ENCODE data around the gene TRAPPC12. TPM values are rescaled to one million over a fixed set of nuclear protein-coding genes. Genes with fewer than 3 reads are reported as not detected.
"Not testable (repeated sequence)": the region's sequence is repeated elsewhere in the genome, so short reads cannot be mapped to it uniquely, and the experiment has no call there.

The TRAPPC12 gene
- total RNA-seq, 1 donor from 2014 or later, result 91.7 TPM

- Mint-ChIP-seq H3K4me3 (no peak overlapping the region), H3K9me3 (peaks cover 9% of the 10 kb centered on the region), H3K27ac (no peak overlapping the region)
These were observed 23.4 kb upstream of the TRAPPC12 start for GRCh38 chr2:3355951-3356569.

DNA sequence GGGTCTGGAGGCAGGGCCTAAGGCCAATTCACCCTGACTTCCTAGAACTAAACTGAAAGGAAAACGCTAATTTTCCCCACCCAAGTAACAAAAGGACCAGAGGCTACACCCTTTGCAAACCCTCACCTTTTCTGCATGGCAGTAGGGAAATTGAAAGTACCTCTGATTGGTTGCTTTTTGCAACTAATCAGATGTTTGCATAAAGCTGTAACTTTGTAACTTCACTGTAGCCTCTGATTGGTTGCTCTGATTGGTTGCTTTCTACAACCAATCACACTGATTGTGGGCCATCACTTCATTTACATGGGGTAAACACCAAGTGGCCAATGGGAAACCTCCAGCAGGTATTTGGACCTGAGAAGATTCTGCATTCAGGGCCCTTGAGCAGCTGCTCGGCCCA is 22.7 kb upstream of the TRAPPC12 start:
- H3K4me1 Mint-ChIP-seq, result peaks cover 15% of the 10 kb centered on the region
- peaks cover 9% of the 10 kb centered on the region for H3K9me3 Mint-ChIP-seq
- H3K27me3 Mint-ChIP-seq, result no peaks in the 10 kb centered on the region
- no peak overlapping the region for H3K4me3 Mint-ChIP-seq
- H3K36me3 Mint-ChIP-seq (ENCODE audit: low read depth), result peaks cover 27% of the 10 kb centered on the region
- DNase-seq, result no peak
- no peak overlapping the region for H3K27ac Mint-ChIP-seq
- intact Hi-C loops (cut with micrococcal nuclease), result no loop called here

More at GRCh38 chr2:3355951-3356569, 23.4 kb upstream of the TRAPPC12 start:
- intact Hi-C loops (cut with micrococcal nuclease), result no loop called here
- no peak for DNase-seq
- H3K36me3 Mint-ChIP-seq (ENCODE audit: low read depth), result peaks cover 35% of the 10 kb centered on the region
- H3K4me1 Mint-ChIP-seq, result peaks cover 10% of the 10 kb centered on the region
- H3K27me3 Mint-ChIP-seq, result no peaks in the 10 kb centered on the region

DNA sequence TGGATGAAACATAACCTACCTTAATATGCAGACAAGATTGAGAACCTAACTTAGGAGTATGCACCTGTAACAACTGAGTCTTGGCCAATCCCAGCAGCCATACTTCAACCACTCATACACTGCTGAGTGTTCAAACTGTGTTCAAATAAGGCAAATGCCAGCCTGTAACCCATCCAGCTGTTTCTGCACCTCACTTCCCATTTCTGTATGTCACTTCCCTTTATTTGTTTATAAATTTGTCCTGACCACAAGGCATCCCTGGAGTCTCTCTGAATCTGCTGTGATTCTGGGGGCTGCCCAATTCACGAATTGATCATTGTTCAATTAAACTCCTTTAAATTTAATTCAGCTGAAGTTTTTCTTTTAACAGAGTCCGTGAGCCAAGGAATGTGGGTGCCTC is 22.0 kb upstream of the TRAPPC12 start:
- H3K9me3 Mint-ChIP-seq; intact Hi-C loops (cut with micrococcal nuclease); H3K27me3 Mint-ChIP-seq; DNase-seq; H3K27ac Mint-ChIP-seq; H3K4me3 Mint-ChIP-seq: not testable (repeated sequence)
- H3K36me3 Mint-ChIP-seq (ENCODE audit: low read depth), result peaks cover 23% of the 10 kb centered on the region
- peaks cover 19% of the 10 kb centered on the region for H3K4me1 Mint-ChIP-seq

GRCh38 chr2:3357926-3358325 is 21.6 kb upstream of the TRAPPC12 start:
- Mint-ChIP-seq H3K9me3 (peaks cover 5% of the 10 kb centered on the region), H3K36me3 (ENCODE audit: low read depth) (peaks cover 19% of the 10 kb centered on the region), H3K27ac (no peak overlapping the region), H3K4me3 (no peak overlapping the region), H3K4me1 (peaks cover 23% of the 10 kb centered on the region), H3K27me3 (no peaks in the 10 kb centered on the region)
- intact Hi-C loops (cut with micrococcal nuclease), result no loop called here
- DNase-seq, result no peak

- Mint-ChIP-seq H3K4me1 (peaks cover 26% of the 10 kb centered on the region), H3K9me3 (no peaks in the 10 kb centered on the region)
These were observed 17.7 kb upstream of the TRAPPC12 start for GRCh38 chr2:3361518-3362389.

DNA sequence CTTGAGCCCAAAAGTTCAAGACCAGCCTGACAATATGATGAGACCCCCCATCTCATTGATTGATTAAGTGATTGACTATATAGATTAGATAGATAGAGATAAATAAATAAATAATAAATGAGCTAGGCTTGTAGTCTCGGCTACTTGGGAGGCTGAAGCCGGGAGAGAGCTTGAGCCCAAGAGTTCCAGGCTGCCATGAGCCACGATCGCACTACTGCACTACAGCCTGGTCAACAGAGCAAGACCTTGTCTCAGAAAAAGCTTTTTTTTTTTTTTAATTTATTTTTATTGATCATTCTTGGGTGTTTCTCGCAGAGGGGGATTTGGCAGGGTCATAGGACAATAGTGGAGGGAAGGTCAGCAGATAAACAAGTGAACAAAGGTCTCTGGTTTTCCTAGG is 14.3 kb upstream of the TRAPPC12 start:
- Mint-ChIP-seq H3K27ac (no peak overlapping the region), H3K4me3 (no peak overlapping the region), H3K36me3 (ENCODE audit: low read depth) (peaks cover 9% of the 10 kb centered on the region), H3K27me3 (no peaks in the 10 kb centered on the region), H3K4me1 (peaks cover 23% of the 10 kb centered on the region), H3K9me3 (no peaks in the 10 kb centered on the region)
- intact Hi-C loops (cut with micrococcal nuclease), result no loop called here
- no peak for DNase-seq

More at GRCh38 chr2:3361518-3362389, 17.7 kb upstream of the TRAPPC12 start:
- Mint-ChIP-seq H3K27me3 (no peaks in the 10 kb centered on the region), H3K4me3 (no peak overlapping the region), H3K27ac (peak overlapping the region; percentile 17), H3K36me3 (ENCODE audit: low read depth) (no peaks in the 10 kb centered on the region)
- DNase-seq, result no peak
- intact Hi-C loops (cut with micrococcal nuclease), result no loop called here

GRCh38 chr2:3368261-3368722 is 11.2 kb upstream of the TRAPPC12 start:
- Mint-ChIP-seq H3K27me3 (no peaks in the 10 kb centered on the region), H3K9me3 (no peaks in the 10 kb centered on the region), H3K27ac (no peak overlapping the region), H3K4me3 (no peak overlapping the region), H3K36me3 (ENCODE audit: low read depth) (peaks cover 9% of the 10 kb centered on the region), H3K4me1 (peaks cover 11% of the 10 kb centered on the region)
- no peak for DNase-seq
- intact Hi-C loops (cut with micrococcal nuclease), result no loop called here

- H3K36me3 Mint-ChIP-seq (ENCODE audit: low read depth); intact Hi-C loops (cut with micrococcal nuclease); DNase-seq; H3K27me3 Mint-ChIP-seq; H3K27ac Mint-ChIP-seq; H3K9me3 Mint-ChIP-seq; H3K4me3 Mint-ChIP-seq: not testable (repeated sequence)
- peaks cover 11% of the 10 kb centered on the region for H3K4me1 Mint-ChIP-seq
These were observed 9.9 kb upstream of the TRAPPC12 start for GRCh38 chr2:3369340-3370181.

GRCh38 chr2:3376821-3377220 is 2.7 kb upstream of the TRAPPC12 start:
- intact Hi-C loops (cut with micrococcal nuclease), result loop anchor here (1.0 to 5.0 kb wide), 6 partner anchors 142 to 765 kb away; partner anchors contain the start of genes ADI1, RNASEH1 and RPS7
- Mint-ChIP-seq H3K27me3 (no peaks in the 10 kb centered on the region), H3K9me3 (no peaks in the 10 kb centered on the region), H3K27ac (peak overlapping the region; percentile 98), H3K4me1 (peaks cover 30% of the 10 kb centered on the region), H3K4me3 (peak overlapping the region; percentile 99), H3K36me3 (ENCODE audit: low read depth) (peaks cover 21% of the 10 kb centered on the region)
- no peak for DNase-seq

- intact Hi-C loops (cut with micrococcal nuclease), result loop anchor here (1.0 to 5.0 kb wide), 6 partner anchors 142 to 765 kb away; partner anchors contain the start of genes ADI1, RNASEH1 and RPS7
- Mint-ChIP-seq H3K27me3 (no peaks in the 10 kb centered on the region), H3K27ac (peak overlapping the region; percentile 98), H3K36me3 (ENCODE audit: low read depth) (peaks cover 22% of the 10 kb centered on the region), H3K9me3 (no peaks in the 10 kb centered on the region), H3K4me3 (peak overlapping the region; percentile 99), H3K4me1 (peaks cover 30% of the 10 kb centered on the region)
- DNase-seq, result peak; percentile 84
These were observed 2.2 kb upstream of the TRAPPC12 start for GRCh38 chr2:3377279-3377611.

DNA sequence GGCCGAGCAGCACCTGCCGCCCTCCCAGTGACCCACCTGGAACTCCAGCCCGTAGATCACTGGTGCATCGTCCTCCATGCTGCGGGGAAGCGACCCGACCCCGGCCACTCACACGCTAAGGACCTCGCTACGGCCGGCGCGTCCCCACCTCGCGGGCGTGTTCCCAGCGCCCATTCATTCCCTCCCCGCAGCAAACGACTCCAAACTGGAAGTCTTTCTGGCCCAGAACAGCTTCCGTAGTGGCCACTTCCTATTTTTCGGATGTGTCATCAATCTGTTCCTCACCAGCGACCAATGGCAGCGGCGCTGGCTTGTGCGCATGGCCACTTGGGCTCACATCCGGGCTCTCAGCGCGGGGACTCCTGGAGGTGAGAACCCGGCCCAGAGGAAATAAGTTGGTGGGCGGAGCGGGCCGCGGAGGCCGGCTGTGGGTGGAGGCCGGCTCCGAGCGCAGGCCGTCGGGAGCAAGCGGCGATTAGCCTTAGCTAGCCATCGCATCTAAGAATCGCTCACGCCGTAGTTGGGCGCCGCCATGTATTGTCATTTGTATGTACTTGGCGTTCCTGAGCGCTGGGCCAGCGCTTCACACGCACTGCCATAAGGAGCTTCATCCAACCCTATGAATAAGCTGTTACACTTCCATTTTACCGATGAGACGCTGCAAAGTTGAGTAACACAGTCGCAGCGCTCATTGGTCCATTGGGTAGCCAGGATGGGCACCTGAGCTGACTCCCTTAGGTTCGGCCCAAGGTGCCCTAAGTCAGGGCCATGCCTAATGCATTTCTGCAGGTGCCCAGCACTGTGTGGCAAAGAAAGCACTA is 1.7 kb upstream of the TRAPPC12 start, which contains the start of gene EIPR1:
EIPR1 (minus strand) TSS at position 207 of the 821 bp plus-strand sequence; CDS start at position 78, 129 bp downstream.
- Mint-ChIP-seq H3K4me3 (peak within 1 kb of the TSS; percentile 99), H3K9me3 (no peaks in the 10 kb centered on the region), H3K36me3 (ENCODE audit: low read depth) (peaks cover 24% of the 10 kb centered on the region), H3K27me3 (no peaks in the 10 kb centered on the region), H3K27ac (peak within 1 kb of the TSS; percentile 98), H3K4me1 (peaks cover 30% of the 10 kb centered on the region)
- intact Hi-C loops (cut with micrococcal nuclease), result loop anchor here (1.0 to 5.0 kb wide), 6 partner anchors 141 to 766 kb away; partner anchors contain the start of genes ADI1, RNASEH1 and RPS7
- peak; percentile 99 for DNase-seq

- Mint-ChIP-seq H3K27me3 (no peaks in the 10 kb centered on the region), H3K9me3 (no peaks in the 10 kb centered on the region), H3K36me3 (ENCODE audit: low read depth) (peaks cover 27% of the 10 kb centered on the region), H3K4me1 (peaks cover 30% of the 10 kb centered on the region), H3K4me3 (peak overlapping the region; percentile 99), H3K27ac (peak overlapping the region; percentile 94)
- intact Hi-C loops (cut with micrococcal nuclease), result loop anchor here (5.0 kb wide), 1 partner anchor 767 kb away; no protein-coding TSS in a partner anchor
- DNase-seq, result no peak
These were observed 201 bp upstream of the TRAPPC12 start for GRCh38 chr2:3379339-3379646.

Data from activated CD4-positive, alpha-beta T cell treated with anti-CD3 and anti-CD28 coated beads, Interleukin-2, amount 10 ng/mL, durations not matched to agents 24 days and 14 days (primary cell).